Endometrial microvascular endothelial cells (primary cell): ENCODE results near the gene MYOCOS. TPM values are rescaled to one million over a fixed set of nuclear protein-coding genes. Genes with fewer than 3 reads are reported as not detected.
"Not testable (repeated sequence)": the region's sequence is repeated elsewhere in the genome, so short reads cannot be mapped to it uniquely, and the experiment has no call there.

Experiments used
- in situ Hi-C: cut with HindIII; loops from 2 replicates; pipeline ENCODE4 v1.10.0; 2017; ENCODE audit warnings: low sequenced_read_pairs, low pct_unique_long_range_greater_than_20kb; ENCODE audit errors: inconsistent ontology term
- total RNA-seq: library from RNA; depleted of rRNA; stranded (reverse); fragments of >200 nt; gene quantifications from one replicate; pipeline ENCODE4 v1.2.3, GENCODE V29; 2015; ENCODE audit errors: inconsistent ontology term

Gene MYOCOS
- not detected for total RNA-seq

- in situ Hi-C loops, result no loop called here
Measured at GRCh38 chr1:171622152-171622462, at the start of gene MYOCOS. MYOCOS (plus strand) TSS chr1:171622243; CDS start chr1:171623884, 1,641 bp downstream.

GRCh38 chr1:171576144-171576543, 45.9 kb upstream of the MYOCOS start:
- in situ Hi-C loops, result no loop called here

GRCh38 chr1:171581226-171581625, 40.8 kb upstream of the MYOCOS start:
- in situ Hi-C loops, result no loop called here

- in situ Hi-C loops, result no loop called here
Measured at GRCh38 chr1:171581766-171582165, 40.3 kb upstream of the MYOCOS start.

- in situ Hi-C loops, result no loop called here
Measured at GRCh38 chr1:171582589-171582988, 39.5 kb upstream of the MYOCOS start.

- in situ Hi-C loops, result no loop called here
Measured at GRCh38 chr1:171583591-171584201, 38.3 kb upstream of the MYOCOS start.

GRCh38 chr1:171585715-171586114, 36.3 kb upstream of the MYOCOS start:
- in situ Hi-C loops, result no loop called here

- in situ Hi-C loops, result no loop called here
Measured at GRCh38 chr1:171588230-171588629, 33.8 kb upstream of the MYOCOS start.

GRCh38 chr1:171590022-171590421, 32.0 kb upstream of the MYOCOS start:
- in situ Hi-C loops, result no loop called here

- in situ Hi-C loops, result no loop called here
Measured at GRCh38 chr1:171595324-171595723, 26.7 kb upstream of the MYOCOS start.

- in situ Hi-C loops, result no loop called here
Measured at GRCh38 chr1:171596119-171596518, 25.9 kb upstream of the MYOCOS start.

- in situ Hi-C loops, result no loop called here
Measured at GRCh38 chr1:171596705-171597104, 25.3 kb upstream of the MYOCOS start.

- in situ Hi-C loops, result no loop called here
Measured at GRCh38 chr1:171597203-171597602, 24.8 kb upstream of the MYOCOS start.

GRCh38 chr1:171600310-171600709, 21.7 kb upstream of the MYOCOS start:
- in situ Hi-C loops, result not testable (repeated sequence)

GRCh38 chr1:171600862-171601261, 21.2 kb upstream of the MYOCOS start:
- in situ Hi-C loops, result no loop called here

- in situ Hi-C loops, result not testable (repeated sequence)
Measured at GRCh38 chr1:171603042-171603441, 19.0 kb upstream of the MYOCOS start.

- in situ Hi-C loops, result no loop called here
Measured at GRCh38 chr1:171606402-171606941, 15.6 kb upstream of the MYOCOS start.

- in situ Hi-C loops, result no loop called here
Measured at GRCh38 chr1:171610385-171610784, 11.7 kb upstream of the MYOCOS start.

GRCh38 chr1:171611306-171611705, 10.7 kb upstream of the MYOCOS start:
- in situ Hi-C loops, result no loop called here

- in situ Hi-C loops, result no loop called here
Measured at GRCh38 chr1:171613282-171613681, 8.8 kb upstream of the MYOCOS start.
